Cardiac muscle cell (in vitro differentiated cells and primary cell): ENCODE results near the gene HMOX1. TPM values are rescaled to one million over a fixed set of nuclear protein-coding genes. Genes with fewer than 3 reads are reported as not detected.

Source experiments
- DNase-seq, 2 donors: peaks; one replicate each; pipeline versions ENCODE4 v3.0.0 to v3.0.0-alpha.2; 2010 to 2017; ENCODE audit warnings: low read depth in 1 of 2, low spot score in 1 of 2
- H3K27ac ChIP-seq: fragments of 200-600 bp; sonication (generic); 2 replicates; pipeline ENCODE4 v1.5.1; 2016
- H3K27me3 ChIP-seq: fragments of 200-600 bp; sonication (generic); 2 replicates; pipeline ENCODE4 v1.6.0; 2016; ENCODE audit warnings: control low read depth
- H3K36me3 ChIP-seq: fragments of 200-600 bp; sonication (generic); 2 replicates; pipeline ENCODE4 v1.5.1; 2016; ENCODE audit warnings: control low read depth
- H3K4me1 ChIP-seq: fragments of 200-600 bp; sonication (generic); 2 replicates; pipeline ENCODE4 v1.8.1; 2017; ENCODE audit warnings: low read depth, mild to moderate bottlenecking, mixed run types
- H3K4me3 ChIP-seq: fragments of 200-600 bp; sonication (generic); 2 replicates; pipeline ENCODE4 v1.5.1; 2016; ENCODE audit warnings: mild to moderate bottlenecking
- H3K9me3 ChIP-seq: fragments of 200-600 bp; sonication (generic); 2 replicates; pipeline ENCODE4 v1.5.1; 2017; ENCODE audit warnings: low read depth, mild to moderate bottlenecking, control low read depth
- CTCF ChIP-seq: IDR thresholded peaks from 2 replicates; pipeline ENCODE4 v1.5.1; 2012; ENCODE audit warnings: low read depth, mild to moderate bottlenecking, low read length
- polyA plus RNA-seq: library from polyadenylated mRNA; unstranded; fragments of >200 nt; fragmentation: Nextera tagmentation; extraction: Ambion mirVana; gene quantifications from 2 replicates; pipeline ENCODE4 v1.2.1, GENCODE V29; 2016
- total RNA-seq: library from RNA; depleted of rRNA; stranded (reverse); fragments of >200 nt; gene quantifications from 2 replicates; pipeline ENCODE4 v1.2.3, GENCODE V29; 2016

HMOX1 gene
- total and polyA plus RNA-seq, 2 experiments from 2014 or later = 1.6 to 2.1 TPM

- no peak for TF ChIP-seq CTCF
- Histone ChIP-seq H3K4me1 (peaks cover 10% of the 10 kb centered on the region), H3K4me3 (no peak overlapping the region), H3K27ac (no peak overlapping the region), H3K36me3 (peaks cover 3% of the 10 kb centered on the region), H3K9me3 (no peaks in the 10 kb centered on the region), H3K27me3 (no peaks in the 10 kb centered on the region)
- no peak for DNase-seq
Observed at GRCh38 chr22:35348703-35349102, 32.2 kb upstream of the HMOX1 start.

- TF ChIP-seq CTCF = no peak
- H3K27ac ChIP-seq = peak overlapping the region; percentile 23
- peaks cover 3% of the 10 kb centered on the region for H3K36me3 ChIP-seq
- H3K27me3 ChIP-seq = no peaks in the 10 kb centered on the region
- H3K9me3 ChIP-seq = no peaks in the 10 kb centered on the region
- peaks cover 10% of the 10 kb centered on the region for H3K4me1 ChIP-seq
- no peak for DNase-seq
- no peak overlapping the region for H3K4me3 ChIP-seq
Observed at GRCh38 chr22:35349368-35349703, 31.6 kb upstream of the HMOX1 start.

DNA sequence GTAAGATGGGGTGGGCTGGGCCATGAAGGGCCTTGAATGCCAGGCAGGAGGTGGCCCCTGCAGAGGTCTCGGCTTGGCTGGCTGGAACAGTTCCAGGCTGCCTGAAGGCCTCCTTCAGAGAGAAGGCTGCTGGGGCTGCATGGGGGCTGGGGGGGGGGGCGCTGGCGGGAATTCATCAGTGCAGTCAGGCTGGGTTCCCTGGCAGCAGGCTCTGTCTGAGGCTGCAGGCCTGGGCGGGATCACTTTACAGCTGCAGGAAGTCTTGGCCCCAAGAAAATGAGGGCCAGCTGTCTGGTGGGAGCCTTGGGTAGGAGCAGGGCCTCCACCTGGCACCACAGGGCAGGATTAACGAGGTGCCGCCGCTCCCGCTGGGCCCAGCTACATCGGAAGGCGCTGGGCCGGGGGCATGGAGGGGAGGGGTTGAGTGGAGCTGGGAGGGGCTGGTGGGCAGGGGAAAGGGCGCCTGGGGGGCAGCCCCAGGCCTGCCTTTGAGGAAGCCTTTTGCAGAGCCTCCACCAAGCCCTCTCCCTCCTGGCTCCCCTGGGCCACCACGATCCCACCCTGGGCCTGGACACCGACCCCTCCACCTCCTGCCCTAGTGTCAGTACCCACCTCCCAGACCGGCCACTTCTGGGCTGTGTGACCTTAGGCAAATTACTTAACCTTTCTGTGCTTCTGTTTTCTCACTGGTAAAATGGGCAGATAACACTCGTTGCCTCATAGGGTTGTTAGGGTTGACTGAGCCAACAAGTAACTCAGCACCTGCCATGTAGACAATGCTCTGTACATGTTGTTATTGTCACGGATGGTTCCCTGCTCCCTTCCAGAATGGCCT lies 31.0 kb upstream of the HMOX1 start:
- Histone ChIP-seq H3K4me3 (no peak overlapping the region), H3K27ac (peak overlapping the region; percentile 57), H3K36me3 (peaks cover 3% of the 10 kb centered on the region), H3K9me3 (no peaks in the 10 kb centered on the region), H3K27me3 (no peaks in the 10 kb centered on the region), H3K4me1 (peaks cover 10% of the 10 kb centered on the region)
- TF ChIP-seq CTCF = no peak
- DNase-seq = peak in 1 of 2 donors; percentile 31

DNA sequence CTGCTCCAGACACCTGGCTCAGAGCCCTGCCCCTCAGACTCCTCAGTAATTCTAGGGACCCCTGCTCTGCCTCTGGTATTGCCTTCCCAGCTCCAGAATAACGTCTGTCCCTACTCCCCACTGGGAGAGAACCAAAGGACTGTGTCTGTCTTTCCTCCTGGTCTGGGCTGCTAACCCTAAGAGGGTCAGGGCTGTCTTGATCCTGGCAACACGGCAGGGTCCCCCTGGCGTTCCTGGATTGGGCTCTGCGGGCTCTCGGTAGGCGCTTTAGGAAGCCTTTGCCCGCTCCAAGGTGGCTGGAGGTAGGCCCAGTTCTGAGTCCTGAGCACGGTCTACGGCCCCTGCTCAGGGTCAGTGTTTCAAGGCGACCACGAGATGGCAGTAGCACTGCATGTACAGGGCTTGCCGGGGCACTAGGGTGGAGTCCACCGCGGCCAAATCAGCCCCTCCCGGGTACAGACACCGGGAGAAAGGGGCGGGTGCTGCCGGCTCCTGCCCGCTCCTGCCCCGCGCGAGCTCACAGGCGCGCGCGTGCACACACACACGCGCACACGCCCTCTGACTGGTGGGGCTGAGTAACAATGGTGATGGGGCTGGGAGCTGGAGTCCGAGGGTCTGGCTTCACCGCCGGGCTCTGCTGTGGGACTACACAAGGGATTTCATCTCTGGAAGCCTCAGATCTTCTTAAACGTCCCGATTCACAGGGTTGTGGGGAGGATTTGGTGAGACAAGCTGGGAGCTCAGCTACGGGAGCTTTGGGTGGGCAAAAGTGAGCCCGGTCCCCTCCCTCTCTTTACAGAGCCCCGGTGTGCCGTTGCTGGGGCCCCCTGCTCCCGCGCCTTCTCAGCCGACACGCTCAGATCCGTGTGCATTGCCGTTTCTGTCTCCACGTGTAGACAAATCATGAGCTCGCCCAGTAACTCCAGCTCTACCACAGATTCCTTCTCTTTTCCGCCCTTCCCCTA lies 30.1 kb upstream of the HMOX1 start:
- Histone ChIP-seq H3K27ac (peak overlapping the region; percentile 57), H3K4me3 (peak overlapping the region; percentile 39), H3K9me3 (no peaks in the 10 kb centered on the region), H3K27me3 (no peaks in the 10 kb centered on the region), H3K36me3 (peaks cover under 1% of the 10 kb centered on the region), H3K4me1 (peaks cover 10% of the 10 kb centered on the region)
- TF ChIP-seq CTCF = peak; percentile 54
- peak; percentile 90 to 96 for DNase-seq

DNA sequence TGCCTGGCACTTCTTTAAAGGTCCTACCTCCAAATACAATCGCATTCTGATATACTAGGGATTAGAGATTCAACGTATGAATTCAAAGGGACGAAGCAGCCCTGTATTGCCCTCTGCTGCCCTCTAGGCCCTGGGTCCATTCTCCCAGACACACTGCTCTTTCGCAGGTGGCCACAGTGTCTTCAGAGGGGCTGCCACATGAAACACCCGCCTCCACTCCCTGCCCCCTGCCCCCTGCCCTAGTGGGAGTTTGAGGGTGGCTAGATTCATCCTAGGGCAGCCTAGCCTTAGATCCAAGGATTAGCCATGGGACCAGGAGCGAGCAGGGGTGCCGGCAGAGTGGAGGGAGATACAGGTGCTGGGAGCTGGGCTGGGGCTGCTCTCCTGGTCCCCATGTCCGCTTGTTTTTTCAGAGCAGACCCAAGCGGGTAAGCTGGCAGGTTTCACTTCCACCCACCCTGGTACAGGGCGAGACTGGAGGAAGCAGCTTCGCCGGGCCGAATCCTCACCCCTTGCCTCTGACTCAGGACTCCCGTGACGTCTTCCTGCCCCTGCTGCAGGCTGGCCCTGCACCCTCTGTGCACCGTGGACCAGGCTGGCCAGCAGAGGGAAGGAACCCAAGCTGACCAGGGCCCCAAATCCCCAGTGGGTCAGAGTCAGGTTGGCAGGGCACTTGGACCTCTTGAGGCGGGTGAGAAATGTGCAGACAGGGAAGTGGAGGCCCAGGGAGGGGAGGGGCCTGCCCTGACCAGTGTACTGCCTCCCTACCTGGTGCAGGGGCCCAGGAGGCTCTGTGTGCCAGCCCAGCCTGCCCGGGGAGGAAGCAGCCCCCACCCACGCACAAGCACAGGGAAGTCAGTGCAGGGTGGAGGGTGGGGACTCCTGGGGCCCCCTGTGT lies 28.4 kb upstream of the HMOX1 start:
- no peaks in the 10 kb centered on the region for H3K27me3 ChIP-seq
- H3K4me3 ChIP-seq = no peak overlapping the region
- DNase-seq = peak in 1 of 2 donors; percentile 57
- peaks cover 10% of the 10 kb centered on the region for H3K4me1 ChIP-seq
- peak; percentile 19 for TF ChIP-seq CTCF
- H3K9me3 ChIP-seq = no peaks in the 10 kb centered on the region
- H3K36me3 ChIP-seq = no peaks in the 10 kb centered on the region
- H3K27ac ChIP-seq = peak overlapping the region; percentile 19
